Endothelial cell of umbilical vein (primary cell): ENCODE data around the gene HAUS5.

ENCODE experiments used
- CTCF ChIP-seq, 2 donors: IDR thresholded peaks; 1 replicate in 1 of 2; 2 replicates in 1 of 2; pipeline ENCODE4 v1.5.1; 2011; ENCODE audit warnings: low read length in 2 of 2, mild to moderate bottlenecking in 2 of 2, moderate library complexity in 2 of 2, control low read depth in 1 of 2, inconsistent platforms in 1 of 2, low read depth in 1 of 2; ENCODE audit not compliant: insufficient read depth in 1 of 2; ENCODE audit errors: extremely low read depth in 1 of 2
- EZH2 ChIP-seq: IDR thresholded peaks from 2 replicates; pipeline ENCODE4 v1.6.1; 2012; ENCODE audit warnings: borderline replicate concordance, low read depth, mild to moderate bottlenecking, moderate library complexity, low read length, inconsistent platforms; ENCODE audit not compliant: severe bottlenecking
- FOS ChIP-seq: IDR thresholded peaks from 2 replicates; pipeline ENCODE4 v1.6.1; 2011; ENCODE audit warnings: mild to moderate bottlenecking, low read length, moderate library complexity, borderline replicate concordance; ENCODE audit not compliant: insufficient read depth
- GATA2 ChIP-seq: IDR thresholded peaks from 2 replicates; pipeline ENCODE4 v1.7.0; 2011; ENCODE audit warnings: low read depth, mild to moderate bottlenecking, moderate library complexity, mixed read lengths, low read length; ENCODE audit not compliant: insufficient read length, insufficient read depth
- JUN ChIP-seq: IDR thresholded peaks from 2 replicates; pipeline ENCODE4 v1.6.1; 2011; ENCODE audit warnings: borderline replicate concordance, low read depth; ENCODE audit not compliant: insufficient read length, insufficient read depth
- MAX ChIP-seq: IDR thresholded peaks from 2 replicates; pipeline ENCODE4 v1.6.1; 2011; ENCODE audit not compliant: insufficient read depth, insufficient read length
- MYC ChIP-seq: IDR thresholded peaks from one replicate; pipeline ENCODE4 v1.6.1; 2011; ENCODE audit warnings: mild to moderate bottlenecking, low read depth, low read length
- POLR2A ChIP-seq: IDR thresholded peaks from 2 replicates; pipeline ENCODE4 v1.6.1; 2012; ENCODE audit warnings: low read depth, mild to moderate bottlenecking, control low read depth, low read length
- POLR2AphosphoS5 ChIP-seq: IDR thresholded peaks from 2 replicates; pipeline ENCODE4 v1.6.1; 2012; ENCODE audit warnings: low read depth, mild to moderate bottlenecking, control low read depth, low read length, moderate library complexity; ENCODE audit not compliant: insufficient read depth

- TF ChIP-seq CTCF (IDR thresholded peaks at IDR 0.05; ENCODE audit: extremely low read depth in 1 of 2, insufficient read depth in 1 of 2, low read depth in 1 of 2, low read length in 2 of 2) = no peak
- no peak for TF ChIP-seq EZH2
- no peak for TF ChIP-seq MAX
- TF ChIP-seq MYC = no peak
- no peak for TF ChIP-seq POLR2A
- no peak for TF ChIP-seq POLR2AphosphoS5
- TF ChIP-seq FOS = no peak
- no peak for TF ChIP-seq JUN
- TF ChIP-seq GATA2 = no peak
Measured at GRCh38 chr19:35582760-35583159, 29.8 kb upstream of the HAUS5 start.
